ENCODE data around the gene SPINT3.
"Not testable (repeated sequence)": the region's sequence is repeated elsewhere in the genome, so short reads cannot be mapped to it uniquely, and the experiment has no call there.

The SPINT3 gene

DNA sequence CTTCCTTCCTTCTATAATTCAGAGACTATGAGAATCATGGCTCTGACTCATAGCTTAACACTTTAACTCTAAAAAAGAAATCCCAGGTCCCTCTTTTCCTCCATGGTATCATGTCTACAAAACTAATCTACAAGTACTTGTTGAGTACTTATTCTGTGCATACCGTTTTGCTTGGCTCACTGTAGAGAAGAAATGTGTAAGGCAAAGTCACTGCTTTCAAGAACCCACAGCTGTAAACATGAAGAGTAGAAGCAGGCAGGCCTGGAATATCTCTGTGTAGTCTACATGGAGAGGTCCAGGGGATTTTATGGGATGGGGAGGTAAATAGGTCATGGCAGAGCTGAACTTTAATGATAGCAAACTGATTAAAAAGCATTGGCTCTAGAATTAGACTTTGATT lies 13.8 kb downstream of the SPINT3 start:
- no peak for DNase-seq

DNA sequence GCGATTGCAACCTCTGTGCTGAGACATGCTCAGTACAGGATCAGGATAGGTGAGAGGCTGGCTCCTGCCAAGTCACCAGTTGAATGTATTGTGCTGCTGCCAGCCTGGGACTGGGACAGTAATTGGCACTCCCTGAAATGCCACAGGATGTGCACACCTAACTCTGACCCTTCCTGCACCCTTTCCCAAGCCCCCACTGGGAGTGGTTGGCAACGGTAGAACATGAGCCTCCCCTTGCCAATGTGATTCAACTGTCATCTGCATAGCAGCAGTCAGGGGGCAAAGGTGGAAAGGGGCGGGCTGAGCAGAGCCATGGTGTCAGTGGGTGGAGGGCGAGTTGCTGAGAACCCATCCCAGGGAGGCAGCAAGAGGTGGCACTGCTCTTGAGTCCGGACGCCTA lies 15.4 kb downstream of the SPINT3 start:
- no peak for DNase-seq

DNA sequence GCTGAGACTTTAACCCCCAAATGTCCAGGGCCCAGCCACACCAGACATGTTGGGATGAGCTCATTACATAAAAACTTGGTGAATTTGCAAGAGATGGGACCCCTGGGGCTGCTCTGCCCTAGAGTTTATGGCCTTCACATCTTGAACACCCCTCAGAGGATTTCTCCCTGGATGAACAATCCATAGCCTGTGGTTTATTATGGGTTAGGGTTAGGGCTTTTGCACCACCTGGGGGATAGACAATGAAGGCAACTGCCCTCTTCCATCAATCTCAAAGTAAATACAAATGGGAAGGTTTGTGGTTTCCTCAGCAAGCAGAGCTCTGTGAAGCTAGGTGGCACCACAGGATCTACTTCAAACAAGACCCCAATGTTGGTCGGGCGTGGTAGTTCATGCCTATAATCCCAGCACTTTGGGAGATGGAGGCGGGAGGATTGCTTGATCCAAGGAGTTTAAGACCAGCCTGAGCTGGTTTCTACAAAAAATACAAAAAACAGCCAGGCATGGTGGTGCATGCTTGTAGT lies 17.4 kb downstream of the SPINT3 start:
- DNase-seq, result no peak

DNA sequence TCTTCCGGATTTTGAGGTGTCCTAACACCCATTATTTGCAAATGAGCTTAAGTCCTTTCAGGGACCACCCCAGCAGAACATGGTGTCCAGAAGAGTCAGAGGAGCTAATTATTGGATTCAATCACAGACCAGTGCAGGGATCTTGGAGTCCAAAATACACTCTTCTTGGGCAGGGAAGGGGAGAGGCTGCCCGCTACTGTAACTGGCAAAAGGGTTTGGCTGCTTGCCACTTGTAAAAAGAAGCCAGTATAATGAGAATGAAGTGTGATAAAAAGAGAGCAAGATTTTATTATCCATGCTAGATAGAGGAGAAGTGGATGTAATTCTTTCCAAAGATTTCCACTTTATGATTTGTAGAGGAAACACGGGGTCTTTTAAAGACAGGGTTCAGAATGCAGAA lies 19.3 kb downstream of the SPINT3 start:
- no peak for DNase-seq

DNA sequence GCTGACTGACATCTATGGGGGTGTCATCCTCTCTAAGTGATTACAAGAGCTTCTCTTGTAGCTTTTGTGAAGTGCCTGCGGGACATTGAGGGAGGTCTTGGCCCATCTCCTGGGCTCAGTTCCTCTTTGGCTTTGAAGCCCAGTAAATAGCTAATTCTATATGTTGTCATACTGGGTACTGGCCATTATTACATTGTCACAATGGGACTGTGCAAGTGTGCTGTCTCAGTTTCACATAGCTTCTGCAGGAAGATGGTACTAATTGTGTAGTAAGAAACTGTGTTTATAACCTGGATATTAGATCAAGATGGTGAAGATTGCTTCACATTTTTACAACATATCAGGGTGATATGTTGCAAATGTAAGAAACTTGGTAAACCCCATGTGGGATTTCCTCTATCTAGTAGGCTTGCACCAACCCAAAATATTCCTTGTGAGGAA lies 19.9 kb downstream of the SPINT3 start:
- no peak for DNase-seq

DNA sequence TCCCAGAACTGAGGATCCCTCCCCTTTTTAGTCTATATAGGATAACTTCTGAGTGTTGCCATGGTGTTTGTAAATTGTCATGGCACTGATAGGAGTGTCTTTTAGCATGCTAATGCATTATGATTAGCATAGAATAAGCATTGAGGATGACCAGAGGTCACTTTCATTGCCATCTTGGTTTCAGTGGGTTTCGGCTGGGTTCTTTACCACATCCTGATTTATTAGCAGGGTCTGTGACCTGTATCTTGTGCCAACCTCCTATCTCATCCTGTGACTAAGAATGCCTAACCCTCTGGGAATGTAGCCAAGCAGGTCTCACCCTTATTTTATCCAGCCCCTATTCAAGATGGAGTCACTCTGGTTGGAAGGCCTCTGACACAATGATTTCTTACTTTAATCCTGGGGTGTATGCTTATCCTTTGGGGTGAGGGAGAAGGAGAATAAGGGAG lies 26.3 kb downstream of the SPINT3 start:
- DNase-seq, result no peak

DNA sequence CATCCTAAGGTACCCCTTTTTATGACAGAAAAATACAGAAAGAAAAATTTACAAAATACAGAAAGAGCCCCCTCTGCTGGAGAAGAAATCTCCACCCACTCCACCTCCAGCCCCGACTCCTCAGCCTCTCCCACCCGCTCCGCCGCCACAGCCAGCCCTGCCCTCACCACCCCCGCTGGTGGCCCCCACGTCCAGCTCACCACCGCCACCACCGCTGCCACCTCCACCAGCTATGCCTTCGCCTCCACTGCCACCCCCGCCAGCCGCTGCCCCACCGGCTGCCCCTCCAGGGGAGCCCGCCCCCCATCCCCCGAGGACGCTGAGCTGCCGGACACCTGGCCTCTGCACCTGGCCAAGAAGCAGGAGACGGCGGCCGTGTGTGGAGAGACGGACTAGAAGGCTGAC lies 28.2 kb downstream of the SPINT3 start:
- no peak for DNase-seq

DNA sequence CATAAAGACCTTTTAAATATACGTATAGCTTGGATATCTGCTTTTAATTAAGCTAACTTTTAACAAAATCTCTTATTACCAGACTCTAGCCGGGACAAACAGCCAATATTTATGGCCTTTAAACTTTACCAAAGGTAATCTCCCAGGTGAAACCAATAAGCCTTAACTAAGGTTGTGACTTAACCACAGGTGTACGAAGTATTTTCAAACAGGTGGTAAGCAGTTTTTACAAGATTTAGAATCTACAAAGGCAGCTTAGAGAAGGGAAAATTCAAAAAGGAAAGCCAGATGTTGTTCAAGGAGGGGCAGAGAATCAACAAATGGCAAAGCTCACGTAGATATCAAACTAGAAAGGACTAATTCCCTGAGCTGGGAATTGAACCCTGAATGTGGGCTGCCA lies 30.0 kb downstream of the SPINT3 start:
- DNase-seq, result no peak

DNA sequence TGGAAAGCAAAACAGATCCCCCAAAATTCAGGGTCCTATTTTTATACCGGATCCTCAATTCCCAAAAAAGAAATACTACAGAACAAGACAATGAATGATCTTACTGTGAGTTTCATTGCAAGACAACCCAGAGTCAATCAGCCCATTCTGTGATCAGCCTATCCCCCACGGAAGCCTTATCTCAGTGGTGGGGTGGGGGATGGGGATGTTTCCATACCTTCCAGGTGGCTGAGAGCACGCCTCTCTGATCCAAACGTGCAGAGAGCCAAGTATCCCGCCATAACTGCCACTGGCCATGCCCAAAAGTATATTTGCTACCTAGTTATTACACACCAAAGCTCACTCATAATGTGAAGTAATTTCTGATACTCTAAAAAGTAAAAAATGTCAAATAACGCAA lies 30.7 kb downstream of the SPINT3 start:
- DNase-seq, result no peak

DNA sequence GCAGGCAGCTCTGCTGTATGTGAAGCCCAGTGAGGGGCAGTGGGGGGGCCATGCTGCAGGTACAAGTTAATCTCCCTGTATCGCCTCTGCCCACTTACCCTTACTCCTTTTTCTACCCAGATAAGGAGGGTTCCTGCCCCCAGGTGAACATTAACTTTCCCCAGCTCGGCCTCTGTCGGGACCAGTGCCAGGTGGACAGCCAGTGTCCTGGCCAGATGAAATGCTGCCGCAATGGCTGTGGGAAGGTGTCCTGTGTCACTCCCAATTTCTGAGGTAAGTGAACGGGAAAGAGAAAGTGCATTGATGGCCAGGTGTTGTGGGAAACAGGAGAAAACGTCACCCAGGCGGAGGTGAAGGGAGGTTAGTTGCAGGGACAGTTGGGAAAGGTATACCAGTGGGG lies 35.6 kb downstream of the SPINT3 start:
- DNase-seq, result no peak

DNA sequence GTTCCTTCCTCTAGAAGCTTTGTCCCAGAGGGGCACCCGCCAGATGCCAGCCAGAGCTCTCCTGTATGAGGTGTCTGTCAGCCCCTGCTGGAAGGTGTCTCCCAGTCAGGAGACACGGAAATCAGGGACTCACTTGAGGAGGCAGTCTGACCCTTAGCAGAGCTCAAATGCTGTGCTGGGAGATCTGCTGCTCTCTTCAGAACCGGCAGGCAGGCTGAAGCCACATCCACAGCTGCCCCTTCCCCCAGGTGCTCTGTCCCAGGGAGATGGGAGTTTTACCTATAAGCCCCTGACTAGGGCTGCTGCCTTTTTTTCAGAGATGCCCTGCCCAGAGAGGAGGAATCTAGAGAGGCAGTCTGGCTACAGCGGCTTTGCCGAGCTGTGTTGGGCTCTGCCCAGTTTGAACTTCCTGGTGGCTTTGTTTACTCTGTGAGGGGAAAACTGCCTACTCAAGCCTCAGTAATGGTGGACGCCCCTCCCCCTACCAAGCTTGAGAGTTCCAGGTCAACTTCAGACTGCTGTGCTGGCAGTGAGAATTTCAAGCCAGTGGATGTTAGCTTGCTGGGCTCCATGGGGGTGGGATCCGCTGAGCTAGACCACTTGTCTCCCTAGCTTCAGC lies 37.8 kb downstream of the SPINT3 start:
- DNase-seq, result not testable (repeated sequence)

DNA sequence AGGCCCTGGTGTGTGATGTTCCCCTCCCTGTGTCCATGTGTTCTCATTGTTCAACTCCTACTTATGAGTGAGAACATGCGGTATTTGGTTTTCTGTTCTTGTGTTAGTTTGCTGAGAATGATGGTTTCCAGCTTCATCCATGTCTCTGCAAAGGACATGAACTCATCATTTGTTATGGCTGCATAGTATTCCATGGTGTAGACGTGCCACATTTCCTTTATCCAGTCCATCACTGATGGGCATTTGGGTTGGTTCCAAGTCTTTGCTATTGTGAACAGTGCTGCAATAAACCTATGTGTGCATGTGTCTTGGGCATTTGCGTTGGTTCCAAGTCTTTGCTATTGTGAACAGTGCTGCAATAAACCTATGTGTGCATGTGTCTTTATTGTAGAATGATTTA lies 43.1 kb downstream of the SPINT3 start:
- not testable (repeated sequence) for DNase-seq

DNA sequence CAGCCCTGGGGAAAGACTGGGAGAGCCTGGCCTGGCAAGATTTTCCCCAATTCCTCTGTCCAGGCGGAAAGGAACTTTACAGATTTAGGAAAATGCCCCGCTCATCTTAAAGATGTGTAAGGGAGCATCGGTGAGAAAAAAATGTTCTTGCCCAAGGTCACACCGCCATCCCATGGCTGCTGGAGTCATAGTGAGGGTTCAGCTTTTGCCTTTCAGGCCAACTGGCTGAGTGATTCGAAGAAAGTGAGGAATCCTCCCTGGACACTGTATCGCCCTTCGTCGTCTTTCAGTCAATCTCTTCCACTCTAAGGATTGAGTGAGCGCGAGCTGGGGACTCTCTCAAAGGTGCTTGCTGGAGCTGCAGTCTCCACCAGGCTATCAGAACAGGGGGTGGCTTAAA lies 44.5 kb downstream of the SPINT3 start:
- DNase-seq, result no peak

DNA sequence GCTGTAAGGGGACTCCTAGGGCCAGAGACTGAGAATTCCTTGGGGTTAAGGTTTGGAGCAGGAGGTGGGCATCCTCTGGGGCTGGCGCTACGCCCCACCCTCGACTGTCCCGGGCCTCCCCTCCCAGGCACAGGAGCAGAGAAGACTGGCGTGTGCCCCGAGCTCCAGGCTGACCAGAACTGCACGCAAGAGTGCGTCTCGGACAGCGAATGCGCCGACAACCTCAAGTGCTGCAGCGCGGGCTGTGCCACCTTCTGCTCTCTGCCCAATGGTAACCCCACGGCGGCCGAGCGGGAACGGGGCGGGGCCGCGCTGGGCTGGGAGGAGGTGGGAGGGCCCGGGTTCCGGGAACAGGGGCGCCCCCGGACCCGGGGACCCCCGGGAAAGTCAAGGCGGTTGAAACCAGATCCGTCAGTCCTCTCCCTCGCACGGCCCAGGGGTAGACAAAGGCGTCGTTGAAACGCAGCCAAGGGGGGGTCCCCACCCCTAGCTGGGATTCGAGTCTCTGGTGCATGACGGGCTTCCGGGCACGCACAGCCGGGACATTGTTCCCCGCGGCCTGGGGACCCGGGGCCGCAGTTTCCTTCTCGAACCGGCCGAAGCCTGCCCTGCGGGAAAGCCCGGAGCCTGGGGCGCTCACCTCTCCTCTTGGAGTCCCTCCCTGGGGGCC lies 45.0 kb downstream of the SPINT3 start:
- no peak for DNase-seq

DNA sequence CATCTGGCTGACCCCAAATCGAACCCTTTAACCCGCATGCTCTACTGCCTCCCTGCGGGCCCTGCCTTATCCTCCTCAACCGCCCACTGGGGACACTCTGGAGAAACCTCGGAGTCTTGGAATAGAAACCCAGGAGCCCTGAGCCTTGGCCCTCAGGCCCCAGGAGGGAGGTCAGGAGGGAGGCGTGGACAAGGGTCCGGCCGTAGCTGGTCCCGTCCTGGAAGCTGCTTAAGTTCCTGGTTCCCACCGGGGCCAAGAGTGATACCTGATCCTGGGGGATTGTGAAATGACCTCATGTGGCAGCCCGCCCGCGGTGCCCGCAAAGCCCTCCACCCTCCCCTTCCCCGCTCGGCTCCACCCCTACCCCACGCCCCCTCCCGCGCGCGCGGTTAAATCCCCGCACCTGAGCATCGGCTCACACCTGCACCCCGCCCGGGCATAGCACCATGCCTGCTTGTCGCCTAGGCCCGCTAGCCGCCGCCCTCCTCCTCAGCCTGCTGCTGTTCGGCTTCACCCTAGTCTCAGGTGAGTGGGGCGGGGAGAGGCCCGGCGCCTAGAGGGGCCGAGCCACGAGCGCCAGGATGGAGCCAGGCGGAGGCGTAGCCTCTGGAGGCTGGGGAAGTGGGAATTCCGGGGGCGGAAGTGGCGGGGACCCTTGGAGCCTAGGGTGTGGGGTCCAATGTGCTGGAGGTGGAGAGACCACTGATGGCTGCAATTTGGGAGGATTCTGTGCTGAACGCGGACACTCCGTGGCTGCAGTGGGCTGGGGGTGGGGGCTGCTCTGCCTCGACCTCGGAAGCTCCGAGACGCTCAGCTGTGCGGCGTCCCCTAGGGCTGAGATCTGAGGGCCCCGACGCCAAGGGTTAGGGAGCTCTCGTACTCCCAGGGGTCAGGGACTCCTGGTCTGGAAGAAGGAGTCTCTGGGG lies 45.8 kb downstream of the SPINT3 start, which contains the start of gene WFDC2:
Gene WFDC2 (plus strand): TSS at position 418 of the 926 bp plus-strand sequence. CDS start 29 bp downstream, at position 447.
- DNase-seq, result no peak

DNA sequence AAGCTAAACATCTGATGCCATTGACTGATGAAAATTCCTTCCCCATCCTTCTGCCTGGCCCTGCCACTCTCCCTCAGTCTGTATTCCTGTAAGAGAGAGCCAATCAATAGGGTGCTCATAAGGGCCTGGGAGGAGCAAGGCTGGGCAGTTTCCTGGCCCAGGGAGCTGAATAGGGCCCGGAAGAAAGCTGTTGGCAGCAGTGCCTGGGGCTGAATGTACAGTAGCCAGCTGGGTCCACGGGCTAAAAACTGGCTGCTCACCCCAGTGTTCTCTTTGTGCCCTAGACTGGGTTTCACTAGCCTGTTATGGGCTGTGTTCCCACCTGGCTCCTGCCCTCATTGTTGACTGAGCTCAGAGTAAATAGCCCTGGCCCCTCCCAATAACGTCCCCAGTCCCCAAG lies 47.6 kb downstream of the SPINT3 start:
- DNase-seq, result no peak

DNA sequence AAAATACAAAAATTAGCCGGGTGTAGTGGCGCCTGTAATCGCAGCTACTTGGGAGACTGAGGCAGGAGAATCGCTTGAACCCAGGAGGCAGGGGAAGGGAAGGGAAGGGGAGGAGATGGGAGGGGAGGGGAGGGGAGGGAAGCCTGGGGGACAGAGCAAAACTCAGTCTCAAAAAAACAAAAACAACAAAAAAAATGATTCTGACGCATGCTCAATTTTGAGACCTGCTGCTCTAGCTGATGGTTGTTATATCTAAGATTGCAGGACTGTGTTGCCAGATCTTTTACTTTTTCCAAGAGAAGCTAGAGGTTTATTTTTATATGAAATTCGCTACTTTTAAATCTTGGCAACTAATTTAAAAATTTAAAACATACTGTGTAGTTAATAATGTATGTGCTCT lies 48.2 kb downstream of the SPINT3 start:
- no peak for DNase-seq

DNA sequence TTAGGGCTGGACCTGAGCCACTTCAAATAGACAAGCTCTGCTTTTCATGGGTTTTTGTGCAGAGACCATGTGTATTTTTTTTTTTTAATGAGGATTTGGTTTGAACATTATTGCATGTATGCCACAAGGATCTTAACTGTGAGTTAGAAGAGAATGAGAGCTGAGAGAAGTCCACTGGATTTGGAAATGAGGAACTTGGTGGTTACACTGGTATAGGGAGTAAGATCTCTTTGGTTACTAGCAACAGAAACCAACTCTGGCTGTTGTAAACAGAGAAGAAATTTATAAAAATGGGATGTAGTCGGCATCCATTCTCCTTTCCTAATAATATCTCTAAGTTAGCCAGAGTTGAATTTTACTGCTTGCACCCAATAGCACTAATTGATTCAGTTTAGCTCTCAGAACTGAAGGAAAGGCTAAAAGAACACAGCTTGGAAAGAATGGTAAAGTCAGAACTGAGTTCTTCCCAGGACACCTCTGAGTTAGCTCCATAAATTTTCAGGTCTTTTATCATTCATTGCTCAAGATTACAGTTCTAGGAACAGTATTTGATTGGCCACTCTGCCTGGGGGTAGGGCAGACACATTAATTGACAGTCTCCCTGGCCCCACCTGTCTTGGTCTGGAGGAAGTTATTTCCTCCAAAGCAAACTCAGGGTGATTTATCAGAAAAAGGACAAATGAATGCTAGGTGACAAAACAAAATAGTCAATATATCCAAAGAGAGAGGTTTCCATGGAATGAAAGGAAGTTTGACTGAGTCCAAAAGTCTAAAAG lies 49.7 kb downstream of the SPINT3 start:
- no peak for DNase-seq

DNA sequence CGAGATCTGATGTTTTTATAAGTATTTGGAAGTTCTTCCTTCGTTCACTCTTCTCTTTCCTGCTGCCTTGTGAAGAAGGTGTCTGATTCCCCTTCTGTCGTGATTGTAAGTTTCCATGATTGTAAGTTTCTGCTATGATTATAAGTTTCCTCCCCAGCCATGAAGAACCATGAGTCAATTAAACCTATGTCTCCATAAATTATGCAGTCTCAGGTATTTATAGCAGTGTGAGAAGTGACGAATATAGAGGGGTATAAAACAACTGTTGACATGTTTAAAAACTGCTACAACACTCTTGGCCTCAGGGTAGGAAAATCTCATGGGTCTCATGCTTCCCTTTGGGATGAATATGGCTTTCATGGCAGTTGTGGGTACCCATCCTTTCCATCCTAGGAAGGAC lies 51.7 kb downstream of the SPINT3 start:
- no peak for DNase-seq

DNA sequence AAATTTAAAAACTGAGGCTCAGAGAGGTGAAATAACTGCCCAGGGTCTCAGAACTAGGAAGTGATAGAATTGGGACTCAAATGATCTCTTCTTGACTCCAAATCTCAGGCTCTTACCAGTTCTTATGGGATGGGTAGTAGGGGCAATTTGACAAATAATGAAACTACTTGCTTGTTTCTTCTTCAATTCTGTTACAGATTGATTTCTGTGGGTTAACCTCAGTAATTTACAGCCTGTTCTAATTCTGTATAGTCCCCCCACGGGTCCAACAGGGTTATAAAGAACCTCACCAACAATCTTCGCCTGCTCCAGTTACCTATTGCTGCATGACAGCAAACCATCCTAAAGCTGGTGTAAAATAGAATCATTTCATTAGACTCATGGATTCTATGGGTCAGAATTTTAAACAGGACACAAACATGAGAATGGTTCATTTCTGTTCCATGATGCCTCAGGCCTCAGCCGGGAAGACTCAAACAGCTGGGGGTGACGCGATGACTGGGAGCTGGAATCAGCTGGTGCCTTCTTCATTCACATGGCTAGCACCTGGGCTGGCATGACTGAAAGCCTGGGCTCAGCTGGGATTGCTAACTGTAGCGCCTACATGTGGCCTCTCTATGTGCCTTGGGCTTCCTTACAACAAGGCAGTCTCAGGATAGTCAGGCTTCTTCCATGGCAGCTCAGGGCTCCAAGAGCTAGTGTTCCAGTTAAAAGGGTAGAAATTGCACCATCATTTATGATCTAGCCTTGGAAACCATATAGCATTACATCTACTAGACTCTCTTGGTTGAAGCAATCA lies 52.5 kb downstream of the SPINT3 start:
- DNase-seq, result no peak
